Mesenchymal stem cell (in vitro differentiated cells and primary cell): Measurements from ENCODE around the gene CRACR2A.

Experiments used
- DNase-seq: peaks from one replicate; pipeline ENCODE4 v3.0.0-alpha.2; 2013
- H2AFZ ChIP-seq: one replicate; pipeline ENCODE4 v1.6.1; 2013; ENCODE audit warnings: low read depth, mild to moderate bottlenecking, control low read depth, inconsistent platforms, low read length, moderate library complexity
- H2AK5ac ChIP-seq: 2 replicates; pipeline ENCODE4 v1.6.1; 2013; ENCODE audit warnings: low read length, moderate library complexity, mild to moderate bottlenecking, inconsistent platforms; ENCODE audit not compliant: severe bottlenecking
- H2BK120ac ChIP-seq: one replicate; pipeline ENCODE4 v1.6.1; 2013; ENCODE audit warnings: low read depth, mild to moderate bottlenecking, inconsistent platforms, low read length, moderate library complexity
- H2BK12ac ChIP-seq, 2 experiments: one replicate each; pipeline ENCODE4 v1.6.1; 2013; ENCODE audit warnings: inconsistent platforms in 2 of 2, low read length in 2 of 2, mild to moderate bottlenecking in 2 of 2, moderate library complexity in 2 of 2, control low read depth in 1 of 2
- H2BK15ac ChIP-seq: one replicate; pipeline ENCODE4 v1.6.1; 2013; ENCODE audit warnings: mild to moderate bottlenecking, low read depth, inconsistent platforms; ENCODE audit not compliant: poor library complexity, severe bottlenecking
- H2BK5ac ChIP-seq: 2 replicates; pipeline ENCODE4 v1.6.1; 2013; ENCODE audit warnings: low read depth, mild to moderate bottlenecking, low read length, control low read depth, inconsistent platforms; ENCODE audit not compliant: poor library complexity, severe bottlenecking
- H3K14ac ChIP-seq, 2 experiments: one replicate each; pipeline ENCODE4 v1.6.1; 2013; ENCODE audit warnings: inconsistent platforms in 2 of 2, low read length in 2 of 2, control low read depth in 1 of 2, mild to moderate bottlenecking in 1 of 2, moderate library complexity in 1 of 2
- H3K18ac ChIP-seq, 2 experiments: one replicate each; pipeline ENCODE4 v1.6.1; 2013; ENCODE audit warnings: inconsistent platforms in 2 of 2, low read length in 2 of 2, control low read depth in 1 of 2, low read depth in 1 of 2, mild to moderate bottlenecking in 1 of 2
- H3K23ac ChIP-seq, 2 experiments: one replicate each; pipeline ENCODE4 v1.6.1; 2013; ENCODE audit warnings: inconsistent platforms in 2 of 2, low read length in 2 of 2, mild to moderate bottlenecking in 2 of 2, moderate library complexity in 2 of 2, control low read depth in 1 of 2
- H3K27ac ChIP-seq: 2 replicates; pipeline ENCODE4 v1.5.1; 2013; ENCODE audit warnings: mild to moderate bottlenecking, moderate library complexity, low read length, control low read depth, inconsistent platforms; ENCODE audit not compliant: poor library complexity, severe bottlenecking
- H3K27me3 ChIP-seq, 2 experiments: 2 replicates each; pipeline versions ENCODE4 v1.6.1 to v1.7.0; 2013; ENCODE audit warnings: low read length in 2 of 2, mild to moderate bottlenecking in 2 of 2, moderate library complexity in 2 of 2, control low read depth in 1 of 2, inconsistent platforms in 1 of 2; ENCODE audit not compliant: control insufficient read depth in 1 of 2, insufficient read depth in 1 of 2
- H3K36me3 ChIP-seq, 2 experiments: 2 replicates each; pipeline versions ENCODE4 v1.6.1 to v1.7.0; 2013; ENCODE audit warnings: low read length in 2 of 2, control low read depth in 1 of 2, inconsistent platforms in 1 of 2, low read depth in 1 of 2, mild to moderate bottlenecking in 1 of 2; ENCODE audit not compliant: insufficient read depth in 2 of 2, control insufficient read depth in 1 of 2
- H3K4ac ChIP-seq, 2 experiments: one replicate each; pipeline ENCODE4 v1.6.1; 2013; ENCODE audit warnings: inconsistent platforms in 2 of 2, low read length in 2 of 2, mild to moderate bottlenecking in 2 of 2, moderate library complexity in 2 of 2, control low read depth in 1 of 2, low read depth in 1 of 2
- H3K4me1 ChIP-seq: 2 replicates; pipeline ENCODE4 v1.6.1; 2013; ENCODE audit warnings: low read depth, low read length, control low read depth; ENCODE audit not compliant: control insufficient read depth, insufficient read depth
- H3K4me2 ChIP-seq: 2 replicates; pipeline ENCODE4 v1.6.1; 2013; ENCODE audit warnings: low read length, mild to moderate bottlenecking, inconsistent platforms; ENCODE audit not compliant: poor library complexity, severe bottlenecking
- H3K4me3 ChIP-seq, 2 experiments: 2 replicates each; pipeline versions ENCODE4 v1.5.1 to v1.7.0; 2013; ENCODE audit warnings: low read length in 2 of 2, mild to moderate bottlenecking in 2 of 2, control low read depth in 1 of 2, low read depth in 1 of 2; ENCODE audit not compliant: insufficient read depth in 1 of 2
- H3K79me1 ChIP-seq: replicated peaks from 2 replicates; pipeline ENCODE4 v1.6.1; 2013; ENCODE audit warnings: mild to moderate bottlenecking, control low read depth, low read length, inconsistent platforms; ENCODE audit not compliant: poor library complexity, severe bottlenecking
- H3K9ac ChIP-seq: 2 replicates; pipeline ENCODE4 v1.7.0; 2013; ENCODE audit warnings: mild to moderate bottlenecking, low read length, moderate library complexity
- H3K9me3 ChIP-seq: 2 replicates; pipeline ENCODE4 v1.7.0; 2013; ENCODE audit warnings: mild to moderate bottlenecking, low read length; ENCODE audit not compliant: control insufficient read depth
- H4K8ac ChIP-seq: one replicate; pipeline ENCODE4 v1.6.1; 2013; ENCODE audit warnings: inconsistent platforms, mild to moderate bottlenecking, low read length, moderate library complexity
- H4K91ac ChIP-seq: one replicate; pipeline ENCODE4 v1.6.1; 2013; ENCODE audit warnings: mild to moderate bottlenecking, low read length, inconsistent platforms
- WGBS: methylation state at CpG from one replicate; pipeline ENCODE4 v1.1.7; 2013; ENCODE audit warnings: mixed read lengths; 5-methylcytosine and 5-hydroxymethylcytosine counted together

Gene CRACR2A

GRCh38 chr12:3712209-3712992 lies 40.5 kb downstream of the CRACR2A start:
- Histone ChIP-seq H3K4ac (no peak overlapping the region), H4K91ac (no peak overlapping the region), H3K27me3 (no peaks in the 10 kb centered on the region), H2AK5ac (no peak overlapping the region), H2BK5ac (no peak overlapping the region), H2AFZ (no peak overlapping the region), H3K4me2 (no peak overlapping the region), H3K36me3 (no peaks in the 10 kb centered on the region), H3K9ac (no peak overlapping the region), H3K79me1 (no peaks in the 10 kb centered on the region), H2BK12ac (no peak overlapping the region), H3K27ac (no peak overlapping the region), H3K14ac (peak overlapping the region in 1 of 2 experiments; percentile 27), H2BK15ac (no peak overlapping the region), H3K18ac (no peak overlapping the region), H3K4me1 (no peaks in the 10 kb centered on the region), H3K9me3 (no peaks in the 10 kb centered on the region), H3K23ac (no peak overlapping the region), H2BK120ac (no peak overlapping the region), H3K4me3 (no peak overlapping the region), H4K8ac (no peak overlapping the region)
- 69% methylated on average over 3 of the region's 3 CpGs for WGBS
- no peak for DNase-seq

- no peak overlapping the region for H2BK15ac ChIP-seq
- H3K18ac ChIP-seq: no peak overlapping the region
- no peaks in the 10 kb centered on the region for H3K4me1 ChIP-seq
- no peak overlapping the region for H2AFZ ChIP-seq
- H2BK5ac ChIP-seq: no peak overlapping the region
- H3K4ac ChIP-seq: no peak overlapping the region
- no peak overlapping the region for H4K8ac ChIP-seq
- no peak overlapping the region for H2BK12ac ChIP-seq
- WGBS: 75% methylated on average over 4 of the region's 4 CpGs
- H3K14ac ChIP-seq: no peak overlapping the region
- no peak overlapping the region for H4K91ac ChIP-seq
- no peak overlapping the region for H3K27ac ChIP-seq
- H2BK120ac ChIP-seq: no peak overlapping the region
- H3K79me1 ChIP-seq: no peaks in the 10 kb centered on the region
- H2AK5ac ChIP-seq: no peak overlapping the region
- no peaks in the 10 kb centered on the region for H3K9me3 ChIP-seq
- H3K4me3 ChIP-seq: peak overlapping the region in 1 of 2 experiments; percentile 69
- no peak for DNase-seq
- H3K27me3 ChIP-seq: no peaks in the 10 kb centered on the region
- no peaks in the 10 kb centered on the region for H3K36me3 ChIP-seq
- no peak overlapping the region for H3K4me2 ChIP-seq
- peak overlapping the region; percentile 90 for H3K9ac ChIP-seq
- H3K23ac ChIP-seq: no peak overlapping the region
These were observed 47.6 kb downstream of the CRACR2A start for GRCh38 chr12:3705354-3705675.

GRCh38 chr12:3704512-3705353 lies 48.2 kb downstream of the CRACR2A start:
- no peak overlapping the region for H3K4me2 ChIP-seq
- no peak overlapping the region for H2BK12ac ChIP-seq
- no peak overlapping the region for H2BK15ac ChIP-seq
- H3K14ac ChIP-seq: no peak overlapping the region
- peak overlapping the region in 1 of 2 experiments; percentile 69 for H3K4me3 ChIP-seq
- H3K4me1 ChIP-seq: no peaks in the 10 kb centered on the region
- H3K36me3 ChIP-seq: no peaks in the 10 kb centered on the region
- H3K9ac ChIP-seq: peak overlapping the region; percentile 90
- H3K4ac ChIP-seq: no peak overlapping the region
- peak; percentile 26 for DNase-seq
- H3K27me3 ChIP-seq: no peaks in the 10 kb centered on the region
- no peaks in the 10 kb centered on the region for H3K79me1 ChIP-seq
- H3K23ac ChIP-seq: no peak overlapping the region
- WGBS: 68% methylated on average over 4 of the region's 4 CpGs
- no peak overlapping the region for H2AK5ac ChIP-seq
- H3K18ac ChIP-seq: no peak overlapping the region
- no peak overlapping the region for H2BK120ac ChIP-seq
- no peaks in the 10 kb centered on the region for H3K9me3 ChIP-seq
- H2AFZ ChIP-seq: no peak overlapping the region
- no peak overlapping the region for H4K91ac ChIP-seq
- H2BK5ac ChIP-seq: no peak overlapping the region
- H4K8ac ChIP-seq: no peak overlapping the region
- H3K27ac ChIP-seq: no peak overlapping the region

DNA sequence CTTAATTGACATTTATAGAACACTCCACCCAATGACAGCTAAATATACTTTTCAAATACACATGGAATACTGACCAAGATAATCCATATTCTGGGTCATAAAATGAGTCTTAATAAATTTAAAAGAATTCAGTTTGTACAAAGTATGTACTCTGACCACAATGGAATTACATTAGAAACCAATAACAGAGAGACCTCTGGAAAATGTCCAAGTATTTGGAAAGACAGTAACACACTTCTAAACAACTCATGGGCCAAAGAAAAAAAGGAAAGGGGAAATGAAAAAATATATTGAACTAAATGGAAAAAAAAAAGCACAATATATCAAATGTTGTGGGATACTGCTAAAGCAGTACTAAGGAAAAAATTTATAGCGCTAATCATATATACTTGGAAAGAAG lies 52.0 kb downstream of the CRACR2A start:
- no peak overlapping the region for H3K9ac ChIP-seq

More for the DNA sequence above, 52.0 kb downstream of the CRACR2A start:
- Histone ChIP-seq H4K91ac (no peak overlapping the region), H4K8ac (no peak overlapping the region), H2BK15ac (no peak overlapping the region), H2AK5ac (no peak overlapping the region), H2BK120ac (no peak overlapping the region), H3K27me3 (no peaks in the 10 kb centered on the region), H3K18ac (no peak overlapping the region), H3K27ac (no peak overlapping the region), H2AFZ (no peak overlapping the region), H3K14ac (no peak overlapping the region), H3K4ac (no peak overlapping the region), H3K23ac (no peak overlapping the region), H3K9me3 (no peaks in the 10 kb centered on the region), H3K4me1 (peaks cover 5% of the 10 kb centered on the region), H3K4me3 (no peak overlapping the region), H3K4me2 (no peak overlapping the region), H3K79me1 (no peaks in the 10 kb centered on the region), H2BK5ac (no peak overlapping the region), H3K36me3 (no peaks in the 10 kb centered on the region), H2BK12ac (no peak overlapping the region)
- DNase-seq: peak; percentile 29
- WGBS: no CpG with 5 or more reads among the region's 1 CpG
